IPS DF 4.7 (cell line): ENCODE measurements around the gene SH3TC1.

Experiments used
- DNase-seq: peaks from one replicate; pipeline ENCODE4 v3.0.0-alpha.2; 2013; ENCODE audit warnings: low spot score; ENCODE audit errors: extremely low read depth

SH3TC1 gene

GRCh38 chr4:8228319-8229250, 29.5 kb downstream of the SH3TC1 start:
- DNase-seq, result no peak

- no peak for DNase-seq
These were observed 30.4 kb downstream of the SH3TC1 start for GRCh38 chr4:8229331-8229975.

- DNase-seq, result no peak
These were observed 30.9 kb downstream of the SH3TC1 start for GRCh38 chr4:8230033-8230432.

- DNase-seq, result no peak
These were observed 31.8 kb downstream of the SH3TC1 start for GRCh38 chr4:8230891-8231290.

- no peak for DNase-seq
These were observed 32.5 kb downstream of the SH3TC1 start for GRCh38 chr4:8231551-8232049.

GRCh38 chr4:8232748-8233147, 33.7 kb downstream of the SH3TC1 start:
- no peak for DNase-seq

- no peak for DNase-seq
These were observed 34.8 kb downstream of the SH3TC1 start for GRCh38 chr4:8233672-8234484.

- no peak for DNase-seq
These were observed 35.6 kb downstream of the SH3TC1 start for GRCh38 chr4:8234715-8235114.

GRCh38 chr4:8235224-8235623, 36.1 kb downstream of the SH3TC1 start:
- no peak for DNase-seq

- no peak for DNase-seq
These were observed 36.6 kb downstream of the SH3TC1 start for GRCh38 chr4:8235686-8236085.

GRCh38 chr4:8236106-8236919, 37.2 kb downstream of the SH3TC1 start:
- no peak for DNase-seq

GRCh38 chr4:8236920-8237195, 37.8 kb downstream of the SH3TC1 start:
- no peak for DNase-seq

GRCh38 chr4:8237256-8237989, 38.3 kb downstream of the SH3TC1 start:
- no peak for DNase-seq

GRCh38 chr4:8238036-8238511, 39.0 kb downstream of the SH3TC1 start:
- no peak for DNase-seq

GRCh38 chr4:8238515-8239053, 39.5 kb downstream of the SH3TC1 start:
- no peak for DNase-seq

GRCh38 chr4:8239226-8239625, 40.1 kb downstream of the SH3TC1 start:
- no peak for DNase-seq

GRCh38 chr4:8239661-8240060, 40.6 kb downstream of the SH3TC1 start:
- no peak for DNase-seq

- no peak for DNase-seq
These were observed 41.3 kb downstream of the SH3TC1 start for GRCh38 chr4:8240211-8241041.

GRCh38 chr4:8241211-8241779, 42.2 kb downstream of the SH3TC1 start:
- no peak for DNase-seq
